ENCODE data around the gene TMEM179.

The TMEM179 gene

GRCh38 chr14:104577847-104578301 is 26.7 kb downstream of the TMEM179 start:
- no peak overlapping the region for H3K9ac ChIP-seq (ENCODE audit: low read length)
- H3K27me3 ChIP-seq (ENCODE audit: control insufficient read depth, insufficient read depth, low read length) = peaks cover 40% of the 10 kb centered on the region
- H3K9me3 ChIP-seq (ENCODE audit: control insufficient read depth, low read length) = no peaks in the 10 kb centered on the region
- peaks cover 46% of the 10 kb centered on the region for H3K4me1 ChIP-seq (ENCODE audit: control insufficient read depth, insufficient read depth, low read length)
- no peaks in the 10 kb centered on the region for H3K36me3 ChIP-seq (ENCODE audit: control insufficient read depth, insufficient read depth, low read length)
- H3K4me3 ChIP-seq (ENCODE audit: low read length) = no peak overlapping the region

- Histone ChIP-seq H3K4me3 (ENCODE audit: low read length) (no peak overlapping the region), H3K27me3 (ENCODE audit: control insufficient read depth, insufficient read depth, low read length) (peaks cover 35% of the 10 kb centered on the region), H3K9me3 (ENCODE audit: control insufficient read depth, low read length) (no peaks in the 10 kb centered on the region), H3K36me3 (ENCODE audit: control insufficient read depth, insufficient read depth, low read length) (no peaks in the 10 kb centered on the region), H3K4me1 (ENCODE audit: control insufficient read depth, insufficient read depth, low read length) (peaks cover 46% of the 10 kb centered on the region), H3K9ac (ENCODE audit: low read length) (no peak overlapping the region)
These were observed 27.1 kb downstream of the TMEM179 start for GRCh38 chr14:104577426-104577825.

DNA sequence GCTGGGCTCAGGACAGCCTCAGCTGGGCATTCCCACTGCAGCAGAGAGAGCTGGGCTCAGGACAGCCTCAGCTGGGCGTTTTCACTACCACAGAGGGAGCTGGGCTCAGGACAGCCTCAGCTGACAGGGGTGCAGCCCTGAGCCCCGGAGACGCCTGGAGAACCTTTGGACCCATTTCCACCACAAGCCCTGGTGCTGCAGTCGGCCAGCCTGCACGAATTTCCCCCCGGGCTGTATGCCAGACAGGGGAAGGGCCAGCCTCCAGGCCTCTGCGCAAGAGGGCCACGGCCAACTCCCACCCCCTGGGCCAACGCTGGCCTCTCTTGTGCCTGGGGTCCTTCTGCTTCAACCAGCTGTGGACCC is 27.6 kb downstream of the TMEM179 start:
- Histone ChIP-seq H3K9me3 (ENCODE audit: control insufficient read depth, low read length) (no peaks in the 10 kb centered on the region), H3K4me3 (ENCODE audit: low read length) (no peak overlapping the region), H3K4me1 (ENCODE audit: control insufficient read depth, insufficient read depth, low read length) (peaks cover 46% of the 10 kb centered on the region), H3K27me3 (ENCODE audit: control insufficient read depth, insufficient read depth, low read length) (peaks cover 34% of the 10 kb centered on the region), H3K36me3 (ENCODE audit: control insufficient read depth, insufficient read depth, low read length) (no peaks in the 10 kb centered on the region), H3K9ac (ENCODE audit: low read length) (no peak overlapping the region)

DNA sequence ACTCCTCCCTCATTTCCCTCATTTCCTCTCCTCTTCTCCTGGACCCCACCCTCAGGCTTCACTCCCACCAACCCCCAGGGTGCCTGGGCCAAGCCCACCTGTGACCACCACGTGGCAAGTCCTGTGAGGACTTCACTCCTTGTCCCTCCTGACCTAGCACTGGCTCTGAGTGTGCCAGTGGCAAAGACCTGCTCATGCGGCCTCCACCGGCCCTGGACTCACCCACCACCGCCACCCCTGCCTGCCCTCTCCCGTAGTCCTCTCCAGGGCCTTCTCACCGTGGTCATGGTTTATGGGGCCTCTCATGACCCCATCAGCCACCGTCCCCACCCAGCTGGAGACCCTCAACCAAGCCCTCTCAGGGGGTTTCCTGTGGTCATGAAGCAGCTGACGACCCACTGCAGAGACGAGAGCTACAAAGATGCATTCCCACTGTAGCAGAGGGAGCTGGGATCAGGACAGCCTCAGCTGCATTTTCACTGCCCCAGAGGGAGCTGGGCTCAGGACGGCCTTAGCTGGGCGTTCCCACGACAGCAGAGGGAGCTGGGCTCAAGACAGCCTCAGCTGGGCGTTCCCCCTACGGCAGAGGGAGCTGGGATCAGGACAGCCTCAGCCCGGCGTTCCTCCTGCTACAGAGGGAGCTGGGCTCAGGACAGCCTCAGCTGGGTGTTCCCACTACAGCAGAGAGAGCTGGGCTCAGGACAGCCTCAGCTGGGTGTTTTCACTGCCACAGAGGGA is 28.2 kb downstream of the TMEM179 start:
- Histone ChIP-seq H3K9ac (ENCODE audit: low read length) (no peak overlapping the region), H3K36me3 (ENCODE audit: control insufficient read depth, insufficient read depth, low read length) (no peaks in the 10 kb centered on the region), H3K9me3 (ENCODE audit: control insufficient read depth, low read length) (no peaks in the 10 kb centered on the region), H3K4me3 (ENCODE audit: low read length) (no peak overlapping the region), H3K4me1 (ENCODE audit: control insufficient read depth, insufficient read depth, low read length) (peaks cover 46% of the 10 kb centered on the region), H3K27me3 (ENCODE audit: control insufficient read depth, insufficient read depth, low read length) (peaks cover 34% of the 10 kb centered on the region)

DNA sequence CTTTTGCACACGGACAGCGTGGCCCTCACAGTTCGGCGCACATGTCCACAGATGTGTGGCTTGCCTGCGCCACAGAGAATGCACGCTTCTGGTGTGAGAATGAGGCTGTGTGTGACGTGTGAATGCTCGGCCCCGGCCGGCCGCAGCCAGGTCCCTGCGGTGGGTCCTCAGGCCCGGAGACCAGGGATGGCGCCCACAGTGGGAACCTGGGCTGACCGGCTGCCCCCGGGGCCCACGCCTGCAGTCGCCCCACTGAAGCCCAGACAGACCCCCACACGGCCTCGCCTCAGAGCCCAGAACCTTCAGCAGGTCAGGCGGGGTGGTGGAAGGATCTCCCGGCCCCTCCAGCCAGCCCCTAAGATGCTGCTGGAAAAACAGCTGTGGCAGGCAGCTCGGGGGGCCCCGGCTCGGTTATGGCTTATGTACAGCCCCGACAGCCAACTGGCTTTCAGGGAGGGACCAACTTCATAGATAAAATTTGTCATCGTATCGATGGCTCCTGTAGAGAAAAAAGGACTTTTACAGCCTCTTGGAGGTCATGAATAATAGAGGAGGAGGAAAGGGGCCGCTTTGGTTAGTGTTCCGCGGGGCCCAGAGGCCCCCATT is 29.5 kb downstream of the TMEM179 start:
- Histone ChIP-seq H3K4me3 (ENCODE audit: low read length) (no peak overlapping the region), H3K36me3 (ENCODE audit: control insufficient read depth, insufficient read depth, low read length) (no peaks in the 10 kb centered on the region), H3K9me3 (ENCODE audit: control insufficient read depth, low read length) (no peaks in the 10 kb centered on the region), H3K9ac (ENCODE audit: low read length) (no peak overlapping the region), H3K4me1 (ENCODE audit: control insufficient read depth, insufficient read depth, low read length) (peaks cover 36% of the 10 kb centered on the region), H3K27me3 (ENCODE audit: control insufficient read depth, insufficient read depth, low read length) (peaks cover 33% of the 10 kb centered on the region)

- H3K9me3 ChIP-seq (ENCODE audit: control insufficient read depth, low read length) = no peaks in the 10 kb centered on the region
- peaks cover 31% of the 10 kb centered on the region for H3K4me1 ChIP-seq (ENCODE audit: control insufficient read depth, insufficient read depth, low read length)
- no peak overlapping the region for H3K4me3 ChIP-seq (ENCODE audit: low read length)
- H3K36me3 ChIP-seq (ENCODE audit: control insufficient read depth, insufficient read depth, low read length) = no peaks in the 10 kb centered on the region
- H3K9ac ChIP-seq (ENCODE audit: low read length) = no peak overlapping the region
- H3K27me3 ChIP-seq (ENCODE audit: control insufficient read depth, insufficient read depth, low read length) = peaks cover 31% of the 10 kb centered on the region
These were observed 30.0 kb downstream of the TMEM179 start for GRCh38 chr14:104574536-104574935.

DNA sequence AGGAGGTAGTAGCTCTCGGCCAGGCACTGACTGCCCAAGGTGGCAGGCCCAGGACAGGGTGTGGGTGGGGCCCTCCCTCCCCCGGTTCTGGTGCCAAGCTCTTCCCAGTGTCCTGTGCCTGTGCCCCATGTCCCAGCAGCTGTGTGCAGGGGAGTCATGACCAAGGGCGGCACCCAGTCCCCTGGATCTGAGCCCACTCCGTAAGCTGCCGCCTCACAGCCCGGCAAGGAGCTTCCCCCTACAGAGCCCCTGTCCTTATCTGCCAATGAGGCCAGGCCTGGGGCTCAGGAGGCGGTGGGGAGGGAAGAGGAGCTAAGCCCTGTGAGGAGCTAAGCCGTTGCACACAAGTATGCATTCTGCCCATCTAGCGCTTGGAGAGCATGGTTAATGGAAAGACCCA is 30.6 kb downstream of the TMEM179 start:
- H3K27me3 ChIP-seq (ENCODE audit: control insufficient read depth, insufficient read depth, low read length) = peaks cover 30% of the 10 kb centered on the region
- peaks cover 25% of the 10 kb centered on the region for H3K4me1 ChIP-seq (ENCODE audit: control insufficient read depth, insufficient read depth, low read length)
- no peak overlapping the region for H3K9ac ChIP-seq (ENCODE audit: low read length)
- H3K9me3 ChIP-seq (ENCODE audit: control insufficient read depth, low read length) = no peaks in the 10 kb centered on the region
- no peaks in the 10 kb centered on the region for H3K36me3 ChIP-seq (ENCODE audit: control insufficient read depth, insufficient read depth, low read length)
- no peak overlapping the region for H3K4me3 ChIP-seq (ENCODE audit: low read length)

GRCh38 chr14:104572668-104573067 is 31.9 kb downstream of the TMEM179 start:
- no peaks in the 10 kb centered on the region for H3K36me3 ChIP-seq (ENCODE audit: control insufficient read depth, insufficient read depth, low read length)
- no peak overlapping the region for H3K9ac ChIP-seq (ENCODE audit: low read length)
- H3K4me3 ChIP-seq (ENCODE audit: low read length) = no peak overlapping the region
- H3K4me1 ChIP-seq (ENCODE audit: control insufficient read depth, insufficient read depth, low read length) = peaks cover 15% of the 10 kb centered on the region
- H3K27me3 ChIP-seq (ENCODE audit: control insufficient read depth, insufficient read depth, low read length) = peaks cover 18% of the 10 kb centered on the region
- no peaks in the 10 kb centered on the region for H3K9me3 ChIP-seq (ENCODE audit: control insufficient read depth, low read length)

- Histone ChIP-seq H3K4me3 (ENCODE audit: low read length) (no peak overlapping the region), H3K9me3 (ENCODE audit: control insufficient read depth, low read length) (no peaks in the 10 kb centered on the region), H3K27me3 (ENCODE audit: control insufficient read depth, insufficient read depth, low read length) (peaks cover 16% of the 10 kb centered on the region), H3K4me1 (ENCODE audit: control insufficient read depth, insufficient read depth, low read length) (peaks cover 10% of the 10 kb centered on the region), H3K9ac (ENCODE audit: low read length) (no peak overlapping the region), H3K36me3 (ENCODE audit: control insufficient read depth, insufficient read depth, low read length) (no peaks in the 10 kb centered on the region)
These were observed 32.4 kb downstream of the TMEM179 start for GRCh38 chr14:104572024-104572626.

DNA sequence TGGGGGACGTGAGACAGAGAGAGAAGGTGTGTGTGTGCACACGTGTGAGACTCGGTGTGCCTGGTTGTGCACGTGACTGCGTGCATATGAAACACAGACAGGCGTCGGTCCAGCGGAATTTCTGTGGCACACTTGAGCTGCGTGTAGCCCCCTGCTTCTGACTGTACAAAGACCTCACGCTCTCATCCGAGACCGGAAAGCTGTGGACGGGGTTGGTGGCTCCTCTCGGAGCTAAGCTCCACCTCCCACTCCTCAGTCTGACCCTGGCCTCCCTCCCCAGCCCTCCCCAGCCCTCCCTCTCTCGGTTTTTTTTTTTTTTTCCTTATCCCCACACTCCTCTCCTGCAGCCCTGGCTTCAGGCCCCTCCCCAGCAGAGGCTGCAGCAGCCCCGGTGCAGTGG is 33.3 kb downstream of the TMEM179 start:
- Histone ChIP-seq H3K27me3 (ENCODE audit: control insufficient read depth, insufficient read depth, low read length) (peaks cover 21% of the 10 kb centered on the region), H3K4me1 (ENCODE audit: control insufficient read depth, insufficient read depth, low read length) (peaks cover under 1% of the 10 kb centered on the region), H3K9ac (ENCODE audit: low read length) (no peak overlapping the region), H3K4me3 (ENCODE audit: low read length) (no peak overlapping the region), H3K9me3 (ENCODE audit: control insufficient read depth, low read length) (no peaks in the 10 kb centered on the region), H3K36me3 (ENCODE audit: control insufficient read depth, insufficient read depth, low read length) (no peaks in the 10 kb centered on the region)

DNA sequence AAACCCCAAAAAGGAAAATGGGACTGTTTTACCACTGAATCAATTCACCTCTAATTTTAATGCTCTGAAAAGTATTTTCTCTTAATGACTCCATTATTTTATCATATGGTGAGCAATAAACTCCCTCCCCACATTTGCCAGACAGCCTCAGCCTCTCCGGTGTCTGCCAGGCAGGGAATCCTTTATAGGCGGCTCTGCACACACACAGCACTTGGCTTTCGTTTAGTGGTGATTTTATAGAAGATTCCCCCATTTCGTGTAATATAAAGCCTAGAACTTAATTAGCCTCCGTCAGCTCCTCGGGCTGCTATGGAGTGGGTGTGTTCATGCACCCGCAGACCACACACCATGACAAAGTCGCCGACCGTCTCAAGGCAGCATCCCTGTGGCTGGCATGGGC is 35.1 kb downstream of the TMEM179 start:
- H3K27me3 ChIP-seq (ENCODE audit: control insufficient read depth, insufficient read depth, low read length) = peaks cover 35% of the 10 kb centered on the region
- no peaks in the 10 kb centered on the region for H3K4me1 ChIP-seq (ENCODE audit: control insufficient read depth, insufficient read depth, low read length)
- H3K4me3 ChIP-seq (ENCODE audit: low read length) = no peak overlapping the region
- no peaks in the 10 kb centered on the region for H3K9me3 ChIP-seq (ENCODE audit: control insufficient read depth, low read length)
- no peaks in the 10 kb centered on the region for H3K36me3 ChIP-seq (ENCODE audit: control insufficient read depth, insufficient read depth, low read length)
- no peak overlapping the region for H3K9ac ChIP-seq (ENCODE audit: low read length)

DNA sequence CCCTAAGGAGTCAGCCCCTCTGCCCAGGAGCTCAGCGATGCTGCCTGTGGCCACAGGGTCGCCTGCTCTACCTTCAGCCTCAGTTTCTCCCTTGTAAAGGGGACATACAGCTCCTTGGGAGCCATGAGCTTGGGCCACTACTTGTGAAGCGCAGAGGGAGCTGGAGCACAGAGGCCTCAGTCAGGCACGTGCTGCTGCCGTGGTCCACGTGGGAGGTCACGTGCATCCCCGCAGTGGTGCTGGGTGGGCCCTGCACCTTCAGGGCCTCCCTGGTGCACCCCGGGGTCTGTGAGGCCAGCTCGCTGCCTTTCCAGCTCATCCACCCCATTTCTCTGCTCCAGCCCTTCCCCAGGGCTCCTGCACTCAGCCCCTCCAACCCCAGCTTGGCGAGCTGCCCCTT is 36.0 kb downstream of the TMEM179 start:
- Histone ChIP-seq H3K36me3 (ENCODE audit: control insufficient read depth, insufficient read depth, low read length) (no peaks in the 10 kb centered on the region), H3K27me3 (ENCODE audit: control insufficient read depth, insufficient read depth, low read length) (peaks cover 43% of the 10 kb centered on the region), H3K4me3 (ENCODE audit: low read length) (no peak overlapping the region), H3K4me1 (ENCODE audit: control insufficient read depth, insufficient read depth, low read length) (peaks cover 6% of the 10 kb centered on the region), H3K9ac (ENCODE audit: low read length) (no peak overlapping the region), H3K9me3 (ENCODE audit: control insufficient read depth, low read length) (no peaks in the 10 kb centered on the region)

Measured in mucosa of stomach (tissue), 1 donor.